ENCODE results near the gene RAI14.
"Not testable (repeated sequence)": the region's sequence is repeated elsewhere in the genome, so short reads cannot be mapped to it uniquely, and the experiment has no call there.

Gene RAI14

DNA sequence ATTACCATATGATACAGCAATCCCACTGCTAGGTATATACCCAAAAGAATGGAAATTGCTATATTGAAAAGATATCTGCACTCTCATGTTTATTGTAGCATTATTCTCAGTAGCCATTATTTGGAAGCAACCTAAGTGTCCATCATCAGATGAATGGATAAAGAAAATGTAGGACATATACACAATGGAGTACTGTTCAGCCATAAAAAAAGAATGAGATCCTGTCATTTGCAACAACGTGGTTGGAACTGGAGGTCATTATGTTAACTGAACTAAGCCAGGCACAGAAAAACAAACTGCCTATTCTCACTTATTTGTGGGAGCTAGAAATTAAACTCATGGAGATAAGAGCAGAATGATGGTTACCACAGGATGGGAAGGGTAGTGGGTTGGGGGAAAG is 119.8 kb downstream of the RAI14 start:
- DNase-seq = no peak

GRCh38 chr5:34778091-34778850 is 122.1 kb downstream of the RAI14 start:
- no peak for DNase-seq

- DNase-seq = not testable (repeated sequence)
Measured at GRCh38 chr5:34783892-34784291, 127.8 kb downstream of the RAI14 start.

DNA sequence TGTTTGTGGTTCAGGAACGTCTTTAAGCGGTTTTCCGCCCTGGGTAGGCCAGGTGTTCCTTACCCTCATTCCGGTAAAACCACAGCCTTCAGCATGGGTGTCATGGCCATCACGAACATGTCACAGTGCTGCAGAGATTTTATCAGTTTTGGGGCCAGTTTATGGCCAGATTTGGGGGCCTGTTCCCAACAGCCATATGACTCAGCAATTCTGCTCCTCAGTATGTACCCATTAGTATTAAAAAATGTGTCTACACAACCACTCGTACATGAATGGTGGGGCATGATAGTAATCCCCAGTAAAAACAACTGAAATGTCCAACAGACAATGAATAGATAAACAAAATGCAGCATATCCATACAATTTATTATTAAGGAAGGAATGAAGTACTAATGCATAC is 130.9 kb downstream of the RAI14 start:
- DNase-seq = no peak

GRCh38 chr5:34789021-34789531 is 132.9 kb downstream of the RAI14 start:
- DNase-seq = no peak

GRCh38 chr5:34789639-34790038 is 133.5 kb downstream of the RAI14 start:
- no peak for DNase-seq

DNA sequence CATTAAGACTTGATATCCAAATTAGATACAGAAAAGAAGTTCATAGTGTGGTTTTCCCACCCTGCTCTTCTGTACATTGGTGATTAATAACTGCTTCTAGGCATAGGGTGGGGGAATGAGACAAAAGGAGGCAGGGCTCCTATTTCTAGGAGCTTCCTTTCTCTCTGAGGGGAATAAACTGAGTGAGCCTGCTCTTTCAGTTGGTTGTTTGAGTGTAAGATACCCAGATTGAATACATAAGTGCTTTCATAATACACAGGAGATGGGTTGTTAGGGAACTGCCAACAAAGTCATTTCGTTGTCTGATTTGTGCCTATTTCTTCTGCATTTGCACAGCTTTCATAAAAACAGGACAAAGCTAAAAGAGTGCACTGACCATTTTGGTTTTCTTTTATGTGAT is 133.9 kb downstream of the RAI14 start:
- no peak for DNase-seq

DNA sequence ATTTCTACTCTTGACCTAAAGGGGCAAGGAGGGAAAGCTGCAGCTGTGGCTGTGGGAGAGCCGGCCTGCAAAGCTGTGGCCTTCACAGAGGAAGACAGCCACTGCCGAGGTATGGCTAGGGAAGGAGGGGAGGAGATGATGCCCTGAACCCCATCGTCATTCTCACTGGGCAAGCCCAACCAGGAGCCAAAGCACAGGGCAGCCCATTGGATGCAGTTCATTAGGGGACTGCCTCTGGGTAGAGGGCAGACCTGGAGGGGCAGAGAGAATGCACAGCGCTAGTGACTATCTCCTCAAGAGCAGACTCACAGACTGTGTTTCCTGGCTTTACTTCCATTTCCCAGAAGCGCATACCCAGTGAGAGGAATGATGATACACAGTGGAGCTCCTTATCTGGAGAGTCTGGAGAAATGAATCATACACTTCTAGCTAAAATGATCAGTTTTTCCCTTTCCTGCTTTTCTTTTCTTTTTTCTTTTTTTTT is 135.7 kb downstream of the RAI14 start:
- DNase-seq = no peak

DNA sequence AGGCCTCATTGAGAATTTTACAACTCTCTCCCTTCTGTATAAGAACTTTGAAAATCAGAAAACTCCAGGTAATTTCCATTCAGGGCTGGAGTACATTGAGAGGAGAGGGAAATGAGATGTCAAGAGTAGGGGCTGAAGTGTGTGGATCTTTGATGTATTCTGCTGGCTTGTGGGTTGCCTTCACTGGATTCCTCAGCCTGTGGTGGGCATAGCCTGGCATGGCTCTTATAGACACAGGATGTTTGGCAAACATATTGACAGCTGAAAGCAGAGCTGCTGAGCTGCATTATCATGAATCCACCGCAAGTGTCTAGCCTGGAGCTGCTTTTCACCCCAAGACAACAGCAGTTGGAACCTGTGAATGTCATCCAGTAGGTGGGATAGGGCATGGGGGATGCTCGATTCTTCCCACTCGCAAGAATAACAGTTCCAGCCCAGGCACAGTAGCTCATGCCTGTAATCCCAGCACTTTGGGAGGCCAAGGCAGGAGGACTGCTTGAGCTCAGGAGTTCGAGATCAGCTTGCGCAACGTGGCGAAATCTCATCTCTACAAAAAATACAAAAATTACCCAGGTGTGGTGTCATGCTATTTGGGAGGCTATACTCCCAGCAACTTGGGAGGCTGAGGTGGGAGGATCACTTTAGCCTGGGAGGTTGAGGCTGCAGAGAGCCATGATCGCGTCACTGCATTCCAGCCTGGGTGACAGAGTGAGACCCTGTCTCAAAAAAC is 146.9 kb downstream of the RAI14 start:
- no peak for DNase-seq

DNA sequence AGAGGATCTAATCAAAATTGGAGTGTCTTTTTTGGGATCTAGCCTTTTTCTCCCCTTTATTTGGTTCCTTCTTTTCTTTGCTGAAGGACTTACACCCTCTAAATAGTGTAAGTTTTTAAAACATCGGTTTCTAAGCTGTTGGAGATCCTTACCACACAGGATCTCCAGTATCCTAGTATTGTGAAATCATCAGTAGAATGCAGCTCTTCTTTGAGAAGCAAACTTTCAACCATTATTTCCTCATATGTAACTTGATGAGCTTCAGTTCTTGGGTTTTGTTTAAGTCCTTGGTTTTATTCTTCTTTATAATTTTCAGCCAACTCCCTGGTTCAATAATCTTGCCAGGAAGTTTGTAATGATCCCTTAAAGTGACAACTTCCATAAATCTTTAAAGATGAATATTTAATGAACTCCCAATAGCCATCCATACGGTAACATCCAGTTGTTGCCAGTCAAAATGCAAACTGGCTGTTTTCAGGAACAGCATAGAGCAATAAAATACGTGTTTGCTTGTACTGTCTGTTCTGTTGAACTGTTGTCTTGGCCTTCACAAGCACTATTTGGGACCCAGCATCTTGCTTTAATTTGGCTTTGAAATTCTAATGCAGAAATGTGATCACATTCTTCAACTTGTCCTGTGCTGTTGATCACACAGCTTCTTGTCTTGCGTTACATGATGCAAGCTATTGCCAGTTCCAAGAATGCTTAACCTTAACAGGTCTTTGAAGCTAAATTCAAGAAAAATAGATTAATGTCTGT is 148.0 kb downstream of the RAI14 start:
- DNase-seq = no peak

GRCh38 chr5:34804913-34805312 is 148.8 kb downstream of the RAI14 start:
- DNase-seq = no peak

- DNase-seq = no peak
Measured at GRCh38 chr5:34806532-34806931, 150.4 kb downstream of the RAI14 start.

GRCh38 chr5:34811706-34812105 is 155.6 kb downstream of the RAI14 start:
- no peak for DNase-seq

- DNase-seq = no peak
Measured at GRCh38 chr5:34813509-34813908, 157.4 kb downstream of the RAI14 start.

DNA sequence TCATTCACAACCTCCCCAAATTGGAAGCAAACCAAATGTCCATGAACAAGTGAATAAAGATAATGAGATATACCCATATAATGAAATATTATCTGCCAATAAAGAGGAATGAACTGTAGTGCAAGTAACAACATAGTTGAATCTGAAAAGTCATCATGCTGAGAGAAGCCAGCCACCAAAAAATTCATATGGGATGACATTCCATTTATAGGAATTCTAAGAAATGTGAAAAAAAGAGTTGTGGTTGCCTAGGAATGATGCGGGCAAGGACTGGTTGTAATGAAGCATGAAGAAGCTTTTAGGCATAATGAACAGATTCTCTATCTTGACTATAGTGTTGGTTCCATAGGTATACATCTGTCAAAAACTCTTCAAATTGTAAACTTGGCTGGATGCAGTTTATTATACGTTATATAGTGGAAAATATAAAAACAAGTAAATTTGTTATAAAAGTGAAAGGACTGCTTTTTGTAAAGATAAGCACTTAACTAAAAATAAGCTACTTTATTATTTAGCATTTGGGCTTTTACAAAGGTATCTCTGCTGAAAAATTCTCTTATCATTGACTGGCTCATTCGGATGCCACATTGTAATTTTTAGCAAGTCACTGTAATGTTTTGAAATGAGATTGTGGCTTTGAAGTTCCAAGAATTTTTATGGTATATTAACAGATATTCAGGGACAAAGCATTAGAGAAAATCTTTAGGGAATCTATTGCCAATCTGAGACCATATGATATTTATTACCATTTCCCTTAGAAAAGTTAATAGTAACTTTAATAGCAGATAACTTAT is 161.6 kb downstream of the RAI14 start:
- no peak for DNase-seq

- DNase-seq = no peak
Measured at GRCh38 chr5:34818717-34819116, 162.6 kb downstream of the RAI14 start.

- no peak for DNase-seq
Measured at GRCh38 chr5:34820593-34820992, 164.5 kb downstream of the RAI14 start.

DNA sequence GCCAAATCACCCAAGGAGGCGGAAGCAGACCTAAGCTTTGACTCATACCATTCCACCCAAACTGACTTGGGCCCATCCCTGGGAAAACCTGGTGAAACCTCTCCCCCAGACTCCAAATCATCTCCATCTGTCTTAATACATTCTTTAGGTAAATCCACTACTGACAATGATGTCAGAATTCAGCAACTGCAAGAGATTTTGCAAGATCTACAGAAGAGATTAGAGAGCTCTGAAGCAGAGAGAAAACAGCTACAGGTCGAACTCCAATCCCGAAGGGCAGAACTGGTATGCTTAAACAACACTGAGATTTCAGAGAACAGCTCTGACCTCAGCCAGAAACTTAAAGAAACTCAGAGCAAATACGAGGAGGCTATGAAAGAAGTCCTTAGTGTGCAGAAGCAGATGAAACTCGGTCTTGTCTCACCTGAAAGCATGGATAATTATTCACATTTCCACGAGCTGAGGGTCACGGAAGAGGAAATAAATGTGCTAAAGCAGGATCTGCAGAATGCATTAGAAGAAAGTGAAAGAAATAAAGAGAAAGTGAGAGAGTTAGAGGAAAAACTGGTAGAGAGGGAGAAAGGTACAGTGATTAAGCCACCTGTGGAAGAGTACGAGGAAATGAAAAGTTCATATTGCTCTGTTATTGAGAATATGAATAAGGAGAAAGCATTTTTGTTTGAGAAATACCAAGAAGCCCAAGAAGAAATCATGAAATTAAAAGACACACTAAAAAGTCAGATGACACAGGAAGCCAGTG is 167.0 kb downstream of the RAI14 start:
- no peak for DNase-seq

DNA sequence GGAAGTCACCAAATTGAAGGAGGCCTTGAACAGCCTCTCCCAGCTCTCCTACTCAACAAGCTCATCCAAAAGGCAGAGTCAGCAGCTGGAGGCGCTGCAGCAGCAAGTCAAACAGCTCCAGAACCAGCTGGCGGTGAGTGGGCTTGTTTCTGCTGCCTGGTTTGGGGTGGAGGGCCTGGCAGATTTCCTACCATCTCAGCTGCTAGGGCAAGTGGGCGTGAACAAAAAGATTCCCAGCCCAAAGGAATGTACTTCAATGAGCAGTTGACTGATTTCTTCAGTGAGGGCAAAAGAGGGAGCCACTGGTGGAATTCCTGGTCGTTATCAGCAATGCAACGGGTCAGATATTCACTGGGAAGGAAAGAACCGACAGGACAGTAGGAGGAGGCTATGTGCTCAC is 170.2 kb downstream of the RAI14 start:
- no peak for DNase-seq

DNA sequence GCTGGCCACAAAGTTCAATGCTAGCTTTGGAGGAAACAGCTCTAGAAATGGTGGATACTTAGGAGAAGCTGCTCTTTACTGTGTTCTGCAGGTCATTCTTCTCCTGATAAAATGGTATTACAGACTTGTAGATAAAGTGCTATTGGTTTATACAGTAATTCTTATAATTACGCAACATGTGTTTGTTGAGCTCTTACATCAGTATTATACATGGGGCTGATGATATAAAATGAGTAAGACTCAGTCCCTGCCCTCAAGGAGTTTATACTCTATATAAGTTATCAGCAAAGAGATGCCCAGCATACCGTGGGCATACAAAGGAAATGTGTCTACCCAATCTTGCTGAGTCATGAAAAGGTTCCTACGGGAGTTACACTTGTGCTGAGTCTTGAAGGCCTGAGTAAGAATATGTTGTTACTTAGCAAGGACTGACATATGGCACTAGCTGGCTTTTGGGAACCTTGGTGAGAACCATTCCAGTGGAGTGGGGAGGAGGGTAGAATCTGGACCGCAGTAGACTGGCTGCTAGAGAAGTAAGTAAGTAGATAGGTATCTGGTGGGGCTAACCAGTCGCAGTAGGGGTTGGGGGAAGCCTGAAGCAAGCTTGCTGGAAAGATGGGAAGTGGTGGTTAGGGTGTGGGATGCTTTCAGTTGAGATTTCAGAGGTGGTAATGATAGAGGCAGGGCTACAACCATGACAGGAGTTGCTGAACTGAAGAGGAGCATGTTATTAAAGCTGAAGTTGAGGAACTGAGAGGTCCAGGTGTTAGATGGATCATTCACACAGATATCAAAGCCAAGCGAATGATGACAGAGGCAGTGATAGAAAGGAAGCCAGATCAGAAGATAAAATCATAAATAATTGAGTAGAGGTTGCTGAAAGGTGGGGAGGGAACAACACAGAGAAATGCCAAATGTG is 171.7 kb downstream of the RAI14 start:
- DNase-seq = no peak

DNA sequence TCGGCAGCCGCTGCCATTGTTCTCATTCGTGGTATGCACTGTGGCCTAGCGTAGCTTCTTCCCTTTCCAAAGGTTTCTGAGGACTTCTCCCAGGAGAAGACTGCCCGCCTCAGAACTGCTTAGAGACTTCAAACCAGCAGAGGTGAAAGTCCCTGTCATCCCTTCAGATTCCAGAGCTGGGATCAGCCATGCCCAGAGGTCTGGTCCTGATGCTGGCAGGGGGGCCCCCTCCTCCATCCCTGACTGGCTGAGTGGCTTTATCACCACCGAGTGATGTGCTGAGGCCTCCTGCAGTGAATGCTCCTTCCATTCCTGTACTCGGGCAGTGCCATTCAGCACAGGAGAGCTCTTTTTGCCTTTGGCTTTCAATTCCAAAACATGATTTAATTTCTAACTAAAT is 174.7 kb downstream of the RAI14 start:
- DNase-seq = not testable (repeated sequence)
